Non-pigmented ciliary epithelial cell (primary cell): Measurements from ENCODE around the gene PRKD1.

ENCODE experiments used
- DNase-seq: peaks from one replicate; pipeline ENCODE4 v3.0.0-alpha.2; 2010; ENCODE audit warnings: low read depth

The PRKD1 gene

DNA sequence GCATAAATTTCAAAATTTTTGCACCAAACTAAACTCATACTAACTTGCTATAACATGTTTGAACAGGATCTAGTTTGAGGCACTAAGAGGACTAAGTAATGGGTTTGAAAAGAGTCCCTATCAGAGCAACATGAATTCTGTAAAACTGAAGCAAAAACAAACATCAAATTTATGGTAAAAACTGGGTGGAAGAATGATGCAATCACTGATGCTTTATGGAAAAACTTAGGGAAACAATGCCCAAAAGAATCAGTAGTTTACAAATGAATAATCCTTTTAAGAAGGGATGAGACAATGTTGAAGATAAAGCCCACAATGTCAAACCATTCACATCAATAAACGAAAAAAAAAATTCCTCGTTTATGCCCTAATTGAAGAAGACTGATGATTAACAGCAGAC, 88.9 kb downstream of the PRKD1 start:
- DNase-seq = no peak

DNA sequence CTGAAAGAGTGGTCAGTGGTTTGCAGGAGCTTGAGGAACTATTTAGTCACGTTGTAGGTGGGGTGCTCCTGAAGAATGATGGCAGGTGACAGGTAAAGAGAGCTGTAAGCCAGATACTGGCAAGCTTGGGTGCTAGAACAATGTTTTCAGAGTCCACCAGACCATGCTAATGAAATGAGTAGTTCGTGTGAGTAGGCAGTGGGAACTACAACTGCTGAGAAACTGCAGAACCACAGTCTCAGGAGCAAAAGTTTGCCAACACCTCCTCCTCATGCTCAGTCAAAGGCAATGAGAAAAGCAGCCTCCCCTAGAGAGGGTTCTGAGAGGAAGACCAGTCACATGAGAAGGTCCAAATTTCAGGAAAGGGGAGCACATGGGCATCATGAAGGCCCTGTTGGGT, 91.3 kb downstream of the PRKD1 start:
- DNase-seq = no peak

DNA sequence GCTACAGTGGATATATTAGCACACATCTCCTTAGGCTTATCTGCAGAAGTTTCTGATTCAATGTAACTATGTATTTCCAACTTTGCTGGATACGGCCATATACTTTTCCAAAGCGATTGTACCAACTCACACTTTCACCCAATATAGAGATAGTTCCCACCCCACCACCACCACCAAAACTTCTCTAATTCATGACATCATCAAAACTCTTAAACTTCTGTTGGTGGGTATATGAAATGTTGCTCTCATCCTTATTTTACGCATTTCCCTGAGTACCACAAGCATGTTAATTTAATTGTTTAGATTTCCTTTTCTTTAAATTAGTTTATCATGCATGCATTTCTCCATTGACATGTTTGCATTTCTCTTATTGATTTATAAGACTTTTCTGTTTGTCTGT, 95.6 kb downstream of the PRKD1 start:
- DNase-seq = no peak

DNA sequence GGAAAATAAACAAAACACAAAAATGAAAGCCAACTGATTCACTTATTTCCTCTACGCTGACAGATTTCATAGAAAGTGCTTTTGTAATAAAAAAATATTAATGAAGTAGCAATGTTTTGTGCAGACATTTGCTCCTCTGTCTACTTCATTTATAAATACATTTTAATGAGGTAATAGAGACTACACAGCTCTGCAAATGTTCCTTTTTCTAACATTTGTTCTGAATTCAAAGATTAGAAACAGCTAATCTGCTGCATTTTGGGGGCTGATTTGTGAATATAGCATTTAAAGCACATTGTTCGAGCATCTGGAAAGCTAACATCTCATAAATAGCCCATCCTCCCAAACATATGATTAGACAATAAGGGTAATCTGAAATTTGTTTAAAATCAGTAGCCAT, 97.8 kb downstream of the PRKD1 start:
- no peak for DNase-seq

DNA sequence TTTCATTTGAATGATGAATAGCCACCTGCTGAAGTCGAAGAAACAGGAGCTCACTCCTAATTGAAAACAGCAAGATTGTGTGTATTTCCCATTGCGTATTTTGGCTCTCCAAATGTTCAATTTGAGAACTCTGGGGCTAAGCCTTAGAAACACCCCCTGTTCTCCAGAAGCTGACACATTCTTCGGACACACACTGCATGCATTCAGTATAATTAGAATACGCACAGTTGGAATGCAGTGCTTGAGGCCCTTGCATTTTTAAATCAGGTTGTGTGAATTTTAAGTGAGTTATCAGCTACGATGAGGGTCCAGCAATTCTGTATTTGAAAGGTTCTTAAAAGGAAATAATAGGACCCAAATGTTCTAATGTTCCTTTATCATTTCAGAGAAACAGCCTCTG, 103.8 kb downstream of the PRKD1 start:
- no peak for DNase-seq

DNA sequence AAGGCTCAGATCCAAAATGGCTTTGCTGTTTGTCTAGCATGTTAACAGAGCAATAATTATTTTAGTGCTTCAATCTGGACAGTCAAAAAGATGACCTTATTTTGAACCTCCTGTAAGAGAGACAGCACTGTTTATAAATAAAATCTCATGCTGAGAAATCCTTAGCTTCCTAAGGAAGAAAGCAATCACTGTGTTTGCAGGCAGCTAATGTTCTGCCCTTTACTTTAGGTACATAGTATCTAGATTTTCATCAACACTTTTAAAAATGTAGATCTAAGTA, 105.3 kb downstream of the PRKD1 start:
- DNase-seq = no peak

DNA sequence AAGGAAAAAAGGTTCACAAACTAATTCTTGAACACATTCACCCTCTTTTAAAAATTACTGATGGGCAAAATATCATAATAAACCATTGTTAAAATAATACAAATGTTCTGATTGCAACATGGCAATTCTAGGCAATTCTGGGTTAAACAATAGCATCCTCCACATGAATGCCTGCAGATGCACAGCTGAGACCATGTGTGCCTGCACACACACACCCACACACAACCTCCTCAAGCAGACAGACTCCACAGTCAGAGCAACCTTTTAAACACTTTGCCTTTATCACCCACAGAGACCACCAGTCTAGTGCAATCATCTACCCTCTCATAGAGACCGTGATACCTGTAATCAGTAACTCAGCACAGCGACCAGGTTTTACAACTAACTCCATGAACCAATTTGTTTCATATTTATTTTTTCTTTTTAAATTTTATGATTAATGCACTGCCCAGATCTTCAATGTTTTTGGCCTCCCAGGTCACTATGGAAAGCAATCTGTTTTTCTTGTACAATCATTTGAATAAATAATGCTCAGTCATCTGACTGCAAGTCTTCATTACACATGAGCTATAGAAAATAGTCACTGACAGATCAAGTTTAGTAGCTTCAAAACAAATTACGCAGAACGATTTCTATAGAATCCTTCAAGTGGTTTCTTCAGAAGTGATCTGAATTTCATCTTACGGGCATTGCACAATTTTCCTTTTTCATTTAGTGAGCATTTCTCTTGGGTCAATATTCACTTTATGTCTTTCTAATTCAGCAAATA, 105.8 kb downstream of the PRKD1 start:
- no peak for DNase-seq

DNA sequence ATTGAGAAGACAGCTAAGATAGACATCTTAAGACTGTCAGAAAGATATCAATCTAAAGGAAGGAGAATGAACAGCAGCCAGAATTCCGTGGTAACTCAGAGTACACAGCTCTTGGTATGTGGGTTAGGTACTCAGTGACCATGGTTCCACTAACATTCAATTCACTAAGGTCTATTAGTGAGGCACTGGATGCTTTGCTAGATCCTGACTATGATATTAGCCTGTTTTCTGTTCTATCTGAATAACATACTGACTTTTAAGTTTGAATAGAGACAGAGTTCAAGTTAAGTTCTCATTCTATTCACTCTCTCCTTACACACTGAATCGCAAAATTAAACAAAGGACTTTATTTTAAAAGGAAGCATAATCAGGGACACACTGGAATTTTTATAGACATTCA, 106.4 kb downstream of the PRKD1 start:
- no peak for DNase-seq

DNA sequence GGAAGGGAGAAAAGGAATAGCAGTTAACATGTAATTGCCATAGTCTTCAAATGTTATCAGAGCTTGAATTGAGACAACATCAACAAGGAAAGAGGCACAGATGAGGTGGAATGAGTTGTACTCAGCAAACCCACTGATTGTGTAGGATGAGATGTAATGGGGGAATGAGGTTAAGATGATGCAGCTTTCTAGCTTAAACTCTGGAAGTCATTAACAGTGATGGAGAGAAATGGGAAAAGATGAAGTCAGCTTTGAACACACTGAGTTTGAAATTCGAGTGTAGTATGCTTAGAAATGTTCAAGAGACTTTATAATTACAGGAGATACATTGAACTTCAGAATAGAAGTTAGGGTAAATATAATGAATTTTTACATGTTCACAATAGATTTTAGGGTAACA, 106.9 kb downstream of the PRKD1 start:
- no peak for DNase-seq

DNA sequence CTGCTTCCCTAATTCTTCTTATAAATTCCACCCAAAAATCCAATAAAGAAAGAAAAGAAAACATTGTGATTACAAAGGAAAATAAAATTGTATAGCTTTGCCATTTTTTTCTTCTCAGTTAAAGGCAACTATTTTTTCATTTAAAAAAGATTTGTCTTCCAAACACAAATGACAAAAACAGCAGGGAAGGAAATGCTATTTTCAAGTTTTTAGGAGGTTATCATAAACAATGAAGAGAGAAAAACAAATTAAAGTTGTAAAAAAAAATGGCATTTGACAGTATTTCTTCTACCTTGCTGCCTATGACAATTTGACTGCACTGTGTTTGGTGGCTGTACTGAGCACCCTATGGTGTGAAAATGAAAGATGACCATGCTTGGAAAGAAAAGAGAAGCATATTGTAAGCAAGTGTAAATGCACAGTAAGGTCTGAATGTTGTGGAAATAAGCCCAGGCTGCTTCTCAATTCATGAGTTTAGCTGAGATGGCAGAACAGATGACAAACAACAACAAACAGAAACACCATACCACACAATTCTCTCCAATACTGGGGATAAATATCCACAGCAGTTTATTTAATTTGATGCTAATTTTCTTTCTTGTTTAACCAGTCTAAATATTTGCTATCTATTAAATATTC, 109.8 kb downstream of the PRKD1 start:
- no peak for DNase-seq

DNA sequence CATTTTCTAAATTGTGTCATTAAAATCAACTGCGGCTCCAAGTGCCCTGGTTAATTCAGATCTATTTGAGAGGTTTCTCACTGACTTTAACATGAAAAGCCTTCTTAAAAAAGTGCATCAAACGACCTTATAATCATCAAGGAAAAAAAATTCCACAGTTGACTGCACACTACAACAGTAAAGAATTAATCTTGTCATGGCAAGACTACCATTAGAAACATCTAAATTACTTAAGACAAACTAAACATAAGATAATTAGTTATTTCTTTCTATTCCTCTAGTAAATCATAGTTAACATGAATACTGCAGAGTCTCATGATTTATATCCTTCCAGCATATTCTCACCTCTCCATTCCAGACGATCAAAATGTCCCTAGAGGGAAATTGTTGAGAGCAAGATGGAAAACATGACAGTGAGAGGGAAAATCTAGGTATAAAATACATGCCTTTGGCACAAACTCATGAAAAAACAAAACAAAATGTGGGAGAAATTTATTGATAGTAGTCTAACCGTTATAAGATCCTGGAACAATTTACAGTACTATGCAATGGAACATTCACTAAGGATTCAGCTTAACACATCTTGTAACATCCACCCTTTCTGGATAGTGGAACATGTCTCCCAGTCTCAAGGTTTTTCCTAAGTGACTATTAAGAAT, 112.5 kb downstream of the PRKD1 start:
- no peak for DNase-seq

DNA sequence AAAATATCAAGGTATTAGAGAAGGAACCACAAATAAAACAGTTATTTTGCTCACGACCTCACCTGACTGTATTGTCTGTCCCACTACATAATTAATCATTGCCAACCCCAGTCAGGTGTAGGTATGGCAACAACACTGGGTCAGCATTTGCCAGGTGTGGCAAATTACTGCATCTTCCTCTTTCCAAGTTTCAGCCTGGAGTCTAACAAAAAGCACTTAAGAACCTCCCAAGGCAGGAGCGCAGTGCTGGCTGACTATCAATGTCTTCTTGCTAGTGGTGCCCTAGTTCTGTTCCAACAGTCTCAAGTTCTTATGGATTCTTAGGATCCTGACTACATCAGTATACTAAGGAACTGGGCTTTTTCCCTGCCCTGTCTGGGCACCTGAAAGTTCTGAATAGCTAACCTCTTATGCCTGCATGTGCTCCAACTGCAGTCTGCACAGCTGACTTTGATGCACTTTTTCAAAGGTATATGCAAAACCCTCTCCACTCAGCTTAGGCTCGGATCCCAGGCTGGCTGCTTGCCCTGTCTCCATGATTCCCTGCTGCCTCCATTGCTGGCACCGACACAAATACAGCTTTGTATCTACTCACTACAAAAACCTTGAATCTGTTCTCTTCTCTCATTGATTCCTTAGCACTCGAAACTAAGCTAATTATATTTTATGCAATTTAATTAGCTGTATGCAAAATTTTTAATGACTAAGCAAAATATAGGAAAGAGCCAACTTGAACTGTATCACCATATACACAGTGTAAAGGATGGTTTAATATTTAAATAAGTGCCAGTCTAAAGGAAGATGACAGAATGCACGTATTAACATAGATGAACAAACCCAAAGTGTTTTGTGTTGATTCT, 113.3 kb downstream of the PRKD1 start:
- DNase-seq = no peak

DNA sequence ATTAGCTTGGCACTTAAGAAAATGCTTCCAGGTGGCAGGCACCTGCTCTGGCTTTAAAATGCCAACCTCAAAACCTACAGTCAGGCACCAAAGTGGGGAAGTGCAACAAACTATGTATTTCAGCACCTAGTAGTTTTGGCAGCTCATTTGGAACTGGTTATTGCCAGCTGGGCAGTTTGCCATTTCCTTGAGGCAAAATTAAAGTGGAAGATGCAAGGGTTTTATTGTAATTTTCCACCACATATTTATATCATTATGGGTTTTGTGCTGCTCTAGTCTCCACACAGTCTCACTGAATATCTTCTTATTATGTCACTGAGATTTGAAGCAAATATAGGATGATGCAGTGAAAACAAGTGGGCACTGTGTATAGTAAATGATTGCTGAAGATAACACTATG, 117.0 kb downstream of the PRKD1 start:
- no peak for DNase-seq

DNA sequence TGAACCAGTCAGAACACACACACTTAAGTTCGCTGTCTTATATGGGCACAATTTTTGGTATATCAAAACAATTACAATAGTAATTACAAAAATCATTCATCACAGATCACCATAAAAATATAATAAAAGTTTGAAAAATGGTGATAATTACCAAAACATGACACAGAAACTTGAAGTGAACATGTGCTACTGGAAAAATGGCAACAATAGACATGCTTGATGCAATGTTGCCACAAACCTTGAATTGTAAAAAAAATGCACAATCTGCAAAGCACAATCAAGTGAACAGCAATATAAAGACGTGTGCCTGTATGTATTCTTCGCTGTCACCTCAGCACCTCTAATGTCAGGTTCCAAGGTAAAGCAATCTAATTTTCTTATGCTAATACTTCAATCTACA, 117.6 kb downstream of the PRKD1 start:
- DNase-seq = no peak

DNA sequence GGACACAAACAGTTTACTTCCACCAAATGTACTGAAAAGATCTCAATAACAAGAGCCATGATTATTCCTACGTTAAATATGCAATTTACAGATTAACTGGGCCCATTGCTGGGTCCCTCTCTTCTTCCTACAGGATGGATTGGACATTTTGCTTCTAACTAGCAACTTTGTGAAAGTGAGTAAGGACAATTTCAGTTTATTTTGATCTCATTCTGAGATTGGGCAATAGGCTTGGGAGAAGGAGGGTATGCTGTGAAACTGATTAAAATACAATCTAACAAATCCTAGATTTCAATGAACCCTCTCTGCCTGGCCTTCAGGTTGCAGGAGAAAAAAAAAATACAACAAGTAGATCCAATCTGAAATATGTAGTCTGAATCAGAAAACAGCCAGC, 121.5 kb downstream of the PRKD1 start:
- DNase-seq = no peak

DNA sequence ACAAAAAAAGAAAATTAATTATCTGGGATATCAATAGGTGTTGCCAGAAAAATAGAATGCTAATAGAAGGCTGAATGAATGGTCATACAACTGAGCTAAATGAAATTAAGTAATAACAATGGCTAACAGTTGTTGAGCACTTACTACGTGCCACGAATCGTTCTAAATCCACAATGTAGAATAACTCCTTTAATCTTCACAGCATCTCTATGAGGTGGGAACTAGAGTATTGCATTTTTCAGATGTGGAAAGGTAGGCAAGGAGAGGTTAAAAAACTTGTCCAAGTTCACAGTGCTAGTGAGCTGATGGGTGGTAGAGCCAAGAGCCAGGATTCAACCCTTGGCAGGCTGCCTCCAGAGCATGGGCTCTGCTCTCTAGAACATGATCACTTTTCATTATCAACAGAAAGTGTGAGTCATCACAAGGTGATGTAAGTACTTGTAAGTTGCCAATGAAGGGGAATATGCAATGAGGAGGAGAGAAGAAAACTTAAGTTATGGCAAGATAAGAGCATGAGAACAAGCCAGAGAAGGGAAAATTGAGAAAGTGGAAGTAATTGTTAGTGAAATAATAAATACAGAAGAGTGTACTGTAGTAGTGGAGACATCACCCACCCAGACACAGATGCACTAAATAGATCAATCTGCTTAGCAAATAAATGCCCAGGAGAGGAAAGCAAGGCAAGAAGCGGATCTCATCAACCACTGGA, 122.1 kb downstream of the PRKD1 start:
- peak; percentile 90 for DNase-seq

DNA sequence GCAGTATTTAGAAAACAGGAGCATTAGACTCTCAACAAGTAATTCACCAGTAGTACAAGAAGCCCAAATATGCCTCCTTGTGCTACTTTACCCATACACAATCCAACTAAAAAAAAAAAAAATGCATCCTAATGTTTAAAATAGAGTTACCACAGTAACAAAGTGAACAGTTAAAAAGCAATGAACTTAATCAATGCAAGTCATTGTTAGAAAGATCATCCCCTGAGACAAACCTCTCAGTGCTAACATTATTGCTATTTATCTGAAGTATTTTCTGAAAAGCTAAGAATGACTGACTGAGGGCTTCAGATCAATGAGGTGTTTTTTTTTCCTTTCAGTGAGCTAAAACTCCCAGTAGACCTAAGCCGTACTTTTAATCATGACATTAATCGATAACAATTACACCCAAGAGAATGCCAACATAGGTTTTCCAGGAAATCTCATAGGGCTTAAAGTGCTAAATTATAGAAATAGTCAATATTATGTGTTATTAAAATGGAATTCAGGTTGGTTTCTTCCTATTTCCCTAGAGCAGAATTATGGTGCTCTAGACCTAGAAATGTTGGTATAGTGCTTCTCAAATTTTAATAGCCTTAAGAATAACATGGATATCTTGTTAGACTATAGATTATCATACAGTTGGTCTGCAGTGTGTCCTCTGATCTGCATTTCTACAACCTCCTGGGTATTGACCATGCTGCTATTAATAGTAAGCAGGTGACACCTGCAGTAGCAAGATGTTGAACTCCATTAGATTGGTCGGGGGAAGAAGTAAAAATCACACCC, 123.0 kb downstream of the PRKD1 start:
- no peak for DNase-seq

DNA sequence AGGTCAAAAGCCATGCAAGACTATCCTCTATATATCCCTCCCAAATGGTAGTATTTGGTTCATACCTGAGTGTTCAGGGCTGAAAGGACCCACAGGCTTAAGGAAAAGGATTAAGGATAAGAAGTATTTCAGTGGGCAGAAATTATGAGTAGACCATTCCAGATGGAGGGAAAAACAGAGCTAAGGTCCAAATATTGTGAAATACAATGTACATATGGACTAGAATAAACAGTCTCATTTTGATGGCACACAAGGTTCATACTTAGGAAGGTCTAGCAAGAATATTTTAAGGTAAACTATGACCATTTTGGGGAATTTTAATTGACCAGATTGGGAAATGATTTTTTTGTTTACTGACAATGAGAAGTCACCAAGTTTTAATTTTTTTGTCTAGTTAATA, 124.6 kb downstream of the PRKD1 start:
- no peak for DNase-seq

DNA sequence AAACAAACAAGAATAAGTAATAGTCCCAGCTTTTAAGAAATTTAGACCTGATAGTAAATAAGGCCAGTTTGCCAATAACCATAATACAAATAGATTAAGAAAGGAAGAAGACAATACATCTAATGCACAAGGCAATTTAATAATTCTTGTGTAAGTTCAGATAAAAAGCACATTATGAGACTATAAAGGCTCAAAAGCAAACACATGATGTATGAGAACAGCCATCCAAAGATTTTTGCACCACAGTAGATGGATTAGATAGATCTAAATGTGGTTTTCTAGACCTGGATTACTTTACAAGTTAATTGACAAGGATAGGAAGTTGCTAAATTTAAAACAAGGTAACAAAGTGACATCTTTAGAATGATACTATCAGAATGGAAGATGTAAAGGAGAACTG, 125.4 kb downstream of the PRKD1 start:
- no peak for DNase-seq

DNA sequence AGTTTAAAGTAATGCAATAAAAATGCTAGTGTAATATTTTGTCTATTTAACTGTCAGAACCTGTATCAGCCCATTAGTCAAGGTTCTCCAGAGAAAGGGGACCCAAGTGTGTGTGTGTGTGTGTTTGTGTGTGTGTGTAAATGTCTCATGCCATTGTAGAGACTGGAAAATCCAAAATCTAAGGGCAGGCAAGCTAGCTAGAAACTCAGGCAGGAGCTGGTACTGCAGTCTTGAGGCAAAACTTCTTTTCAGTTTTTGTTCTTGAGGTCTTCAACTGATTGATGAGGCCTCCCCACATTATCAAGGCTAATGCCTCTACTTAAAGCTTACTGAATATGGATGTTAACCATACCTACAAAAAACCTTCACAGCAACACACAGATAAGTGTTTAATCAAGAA, 126.7 kb downstream of the PRKD1 start:
- DNase-seq = no peak

DNA sequence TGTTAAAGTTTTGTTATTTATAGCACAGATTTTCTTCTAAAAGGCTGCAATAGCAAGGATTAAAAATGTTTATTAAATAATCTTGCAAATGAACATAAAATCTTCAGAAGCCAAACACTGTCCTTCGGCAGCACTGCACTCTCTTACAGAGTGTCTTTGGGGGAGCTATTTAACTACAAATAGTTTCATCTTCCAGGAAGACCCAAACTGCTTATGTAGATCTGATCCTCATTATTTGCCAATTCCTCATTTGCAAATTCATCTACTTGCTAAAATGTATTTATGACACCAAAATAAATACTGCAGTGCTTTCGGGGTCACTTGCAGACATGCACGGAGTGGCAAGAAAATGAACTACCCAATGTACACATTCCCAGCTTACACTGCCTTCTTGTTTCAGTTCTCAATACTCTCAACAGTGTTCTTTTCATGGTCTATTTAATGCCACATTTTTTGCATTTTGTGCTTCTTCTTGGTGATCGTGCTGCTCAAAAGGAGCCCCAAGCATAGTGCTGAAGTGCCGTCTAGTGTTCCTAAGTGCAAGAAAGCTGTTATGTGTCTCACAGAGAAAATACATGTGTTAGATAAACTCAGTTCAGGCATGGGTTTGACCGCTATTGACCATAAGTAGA, 128.1 kb downstream of the PRKD1 start:
- DNase-seq = no peak
